Nephron (organoid): ENCODE results near the gene LDLRAD2.

Experiments used
- H3K27ac Mint-ChIP-seq, 3 experiments: 2 replicates each; pipeline ENCODE4 v1.8.0; 2020; ENCODE audit warnings: mixed read lengths in 3 of 3, mild to moderate bottlenecking in 2 of 3, moderate library complexity in 1 of 3
- H3K27me3 Mint-ChIP-seq: 2 replicates; pipeline ENCODE4 v1.8.0; 2021; ENCODE audit warnings: low read depth, mild to moderate bottlenecking, moderate library complexity, mixed read lengths
- H3K36me3 Mint-ChIP-seq: 2 replicates; pipeline ENCODE4 v1.8.0; 2020; ENCODE audit warnings: low read depth, mixed read lengths
- H3K4me1 Mint-ChIP-seq: 2 replicates; pipeline ENCODE4 v1.8.0; 2020; ENCODE audit warnings: mixed read lengths
- H3K4me3 Mint-ChIP-seq, 3 experiments: 2 replicates each; pipeline ENCODE4 v1.8.0; 2020; ENCODE audit warnings: mild to moderate bottlenecking in 3 of 3, mixed read lengths in 3 of 3, moderate library complexity in 2 of 3
- H3K9me3 Mint-ChIP-seq: 2 replicates; pipeline ENCODE4 v1.8.0; 2020; ENCODE audit warnings: mixed read lengths
- TF ChIP-seq, protein P1 (sequence below), 3 experiments: fragments of 200-600 bp; sonication (generic); IDR thresholded peaks; one replicate each; pipeline ENCODE4 v1.5.0; 2021; ENCODE audit warnings: antibody characterized with exemption in 3 of 3; ENCODE audit not compliant: unreplicated experiment in 3 of 3

LDLRAD2 gene

DNA sequence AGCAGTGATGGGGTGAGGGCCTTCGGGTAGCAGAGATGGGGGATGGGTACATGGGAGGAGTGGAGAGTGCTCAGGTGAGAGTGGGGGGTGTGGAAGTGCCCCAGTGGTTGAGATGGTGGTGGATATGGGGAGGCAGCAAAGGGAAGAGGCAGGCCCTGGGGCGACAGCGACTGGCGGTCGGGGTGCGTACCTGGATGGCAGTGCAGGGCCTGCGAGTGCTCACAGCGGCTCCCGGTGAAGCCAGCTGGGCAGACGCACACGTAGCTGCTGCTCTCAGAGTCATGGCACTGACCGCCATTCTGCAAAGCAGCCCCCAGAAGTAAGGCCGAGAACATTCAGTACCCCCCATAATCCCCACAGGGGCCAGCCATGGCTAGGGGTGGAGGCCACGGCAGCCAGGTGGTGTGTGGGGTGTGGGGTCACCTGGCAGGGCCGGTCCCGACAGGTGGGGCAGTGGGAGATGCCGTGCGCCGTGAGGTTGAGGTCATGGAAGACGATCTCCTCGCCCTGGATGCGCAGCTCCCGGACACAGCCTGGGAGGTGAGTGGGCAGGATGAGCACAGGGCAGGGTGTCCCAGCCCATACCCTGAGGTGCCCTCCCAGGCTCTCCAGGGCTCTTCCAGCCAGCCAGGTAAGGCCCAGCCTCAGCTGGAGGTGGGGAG is 18.9 kb downstream of the LDLRAD2 start:
- TF ChIP-seq, protein P1, sequence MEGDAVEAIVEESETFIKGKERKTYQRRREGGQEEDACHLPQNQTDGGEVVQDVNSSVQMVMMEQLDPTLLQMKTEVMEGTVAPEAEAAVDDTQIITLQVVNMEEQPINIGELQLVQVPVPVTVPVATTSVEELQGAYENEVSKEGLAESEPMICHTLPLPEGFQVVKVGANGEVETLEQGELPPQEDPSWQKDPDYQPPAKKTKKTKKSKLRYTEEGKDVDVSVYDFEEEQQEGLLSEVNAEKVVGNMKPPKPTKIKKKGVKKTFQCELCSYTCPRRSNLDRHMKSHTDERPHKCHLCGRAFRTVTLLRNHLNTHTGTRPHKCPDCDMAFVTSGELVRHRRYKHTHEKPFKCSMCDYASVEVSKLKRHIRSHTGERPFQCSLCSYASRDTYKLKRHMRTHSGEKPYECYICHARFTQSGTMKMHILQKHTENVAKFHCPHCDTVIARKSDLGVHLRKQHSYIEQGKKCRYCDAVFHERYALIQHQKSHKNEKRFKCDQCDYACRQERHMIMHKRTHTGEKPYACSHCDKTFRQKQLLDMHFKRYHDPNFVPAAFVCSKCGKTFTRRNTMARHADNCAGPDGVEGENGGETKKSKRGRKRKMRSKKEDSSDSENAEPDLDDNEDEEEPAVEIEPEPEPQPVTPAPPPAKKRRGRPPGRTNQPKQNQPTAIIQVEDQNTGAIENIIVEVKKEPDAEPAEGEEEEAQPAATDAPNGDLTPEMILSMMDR (IDR thresholded peaks at IDR 0.05; ENCODE audit: unreplicated experiment in 3 of 3): no peak
- Mint-ChIP-seq H3K4me3 (no peak overlapping the region), H3K4me1 (no peaks in the 10 kb centered on the region), H3K9me3 (peaks cover 16% of the 10 kb centered on the region), H3K27ac (no peak overlapping the region), H3K27me3 (no peaks in the 10 kb centered on the region), H3K36me3 (peaks cover 53% of the 10 kb centered on the region)

- TF ChIP-seq, protein P1 (IDR thresholded peaks at IDR 0.05; ENCODE audit: unreplicated experiment in 3 of 3): no peak
Measured at GRCh38 chr1:21831454-21831970, 19.4 kb downstream of the LDLRAD2 start.

GRCh38 chr1:21833392-21833976 is 21.4 kb downstream of the LDLRAD2 start:
- Mint-ChIP-seq H3K27me3 (no peaks in the 10 kb centered on the region), H3K4me1 (no peaks in the 10 kb centered on the region), H3K36me3 (peaks cover 50% of the 10 kb centered on the region), H3K9me3 (peaks cover 16% of the 10 kb centered on the region), H3K4me3 (no peak overlapping the region), H3K27ac (no peak overlapping the region)
- TF ChIP-seq, protein P1 (IDR thresholded peaks at IDR 0.05; ENCODE audit: unreplicated experiment in 3 of 3): no peak

More at GRCh38 chr1:21831454-21831970, 19.4 kb downstream of the LDLRAD2 start:
- Mint-ChIP-seq H3K27me3 (no peaks in the 10 kb centered on the region), H3K27ac (no peak overlapping the region), H3K9me3 (peaks cover 16% of the 10 kb centered on the region), H3K36me3 (peaks cover 57% of the 10 kb centered on the region), H3K4me3 (no peak overlapping the region), H3K4me1 (no peaks in the 10 kb centered on the region)

- peaks cover 49% of the 10 kb centered on the region for H3K36me3 Mint-ChIP-seq
- H3K27me3 Mint-ChIP-seq: no peaks in the 10 kb centered on the region
- peaks cover 16% of the 10 kb centered on the region for H3K9me3 Mint-ChIP-seq
- no peak overlapping the region for H3K27ac Mint-ChIP-seq
- no peak overlapping the region for H3K4me3 Mint-ChIP-seq
- TF ChIP-seq, protein P1 (IDR thresholded peaks at IDR 0.05; ENCODE audit: unreplicated experiment in 3 of 3): no peak
- H3K4me1 Mint-ChIP-seq: no peaks in the 10 kb centered on the region
Measured at GRCh38 chr1:21834094-21834493, 22.0 kb downstream of the LDLRAD2 start.

- peaks cover 16% of the 10 kb centered on the region for H3K9me3 Mint-ChIP-seq
- H3K27me3 Mint-ChIP-seq: no peaks in the 10 kb centered on the region
- H3K27ac Mint-ChIP-seq: no peak overlapping the region
- no peaks in the 10 kb centered on the region for H3K4me1 Mint-ChIP-seq
- H3K36me3 Mint-ChIP-seq: peaks cover 49% of the 10 kb centered on the region
- no peak overlapping the region for H3K4me3 Mint-ChIP-seq
- TF ChIP-seq, protein P1 (IDR thresholded peaks at IDR 0.05; ENCODE audit: unreplicated experiment in 3 of 3): no peak
Measured at GRCh38 chr1:21834666-21835065, 22.6 kb downstream of the LDLRAD2 start.
